Adrenal gland (tissue), 12 donors: ENCODE results near the gene DOCK3. TPM values are rescaled to one million over a fixed set of nuclear protein-coding genes. Genes with fewer than 3 reads are reported as not detected.

ENCODE experiments used
- DNase-seq, 7 donors: peaks; one replicate each; pipeline ENCODE4 v3.0.0-alpha.2; 2019 to 2020
- H3K27ac ChIP-seq, 5 donors: fragments of 200-600 bp; sonication (generic) in 4 of 5; 1 replicate in 3 of 5; 2 replicates in 2 of 5; pipeline versions ENCODE4 v1.5.1 to v1.8.0; 2016 to 2020; ENCODE audit warnings: mild to moderate bottlenecking in 1 of 5
- H3K27me3 ChIP-seq: fragments of 200-600 bp; 2 replicates; pipeline ENCODE4 v1.8.0; 2021
- H3K36me3 ChIP-seq, 2 donors: fragments of 200-600 bp; replicated peaks in 1 of 2; 1 replicate in 1 of 2; 2 replicates in 1 of 2; pipeline versions ENCODE4 v1.5.1 to v1.8.0; 2018 to 2022
- H3K4me1 ChIP-seq, 2 donors: fragments of 200-600 bp; replicated peaks in 1 of 2; 1 replicate in 1 of 2; 2 replicates in 1 of 2; pipeline versions ENCODE4 v1.5.1 to v1.8.0; 2018 to 2021
- H3K4me3 ChIP-seq, 4 donors: fragments of 200-600 bp; sonication (generic) in 3 of 4; one replicate each; pipeline ENCODE4 v1.5.1; 2016 to 2018
- H3K9me3 ChIP-seq, 3 donors: fragments of 200-600 bp; sonication (generic) in 1 of 3; replicated peaks in 1 of 3; 1 replicate in 2 of 3; 2 replicates in 1 of 3; pipeline versions ENCODE4 v1.5.1 to v1.8.0; 2016 to 2021
- CTCF ChIP-seq, 6 experiments: fragments of 450-650 bp in 4 of 6; fragments of 200-600 bp in 2 of 6; sonication (generic) in 1 of 6; IDR thresholded peaks; 1 replicate in 5 of 6; 2 replicates in 1 of 6; pipeline versions ENCODE4 v1.5.1 to v1.8.0; 2016 to 2021; ENCODE audit warnings: antibody characterized with exemption in 6 of 6, mild to moderate bottlenecking in 2 of 6, moderate library complexity in 1 of 6
- POLR2A ChIP-seq, 2 donors: fragments of 450-650 bp; IDR thresholded peaks; one replicate each; pipeline ENCODE4 v1.6.1; 2017; ENCODE audit warnings: antibody characterized with exemption in 2 of 2, mild to moderate bottlenecking in 2 of 2, moderate library complexity in 1 of 2
- WGBS, 4 donors: extraction: QIAGEN DNeasy Blood & Tissue Kit in 2 of 4; methylation state at CpG; one replicate each; pipeline versions ENCODE4 v1.1.5 to v1.1.7; 2013 to 2017; 5-methylcytosine and 5-hydroxymethylcytosine counted together
- intact Hi-C, 2 donors: fragments of 100-400 bp; cut with DNase I; formaldehyde crosslinking; loops; one replicate each; pipeline versions ENCODE4 v1.14.1 to v1.15.0; 2022 to 2023
- polyA plus RNA-seq, 3 donors: library from polyadenylated mRNA; stranded (reverse); fragments of 200-250 nt in 2 of 3; fragments of 350-450 nt in 1 of 3; fragmentation: Illumina TruSeq in 1 of 3; extraction: RNeasy Lipid Tissue Mini Kit (QIAGEN cat#74804) in 1 of 3; gene quantifications; one replicate each; pipeline ENCODE4 v1.2.3, GENCODE V29; 2013 to 2014
- total RNA-seq, 9 donors: library from RNA; depleted of rRNA in 4 of 9; stranded (reverse); fragments of >200 nt in 4 of 9; fragments of 120-200 nt in 1 of 9; fragmentation: NEBNext Ultra II Directional in 1 of 9; extraction: Animal tissue kit (Norgen Biotek cat#: 25700) in 1 of 9; gene quantifications; one replicate each; pipeline versions ENCODE4 v1.1.0 to v1.2.4, GENCODE V29; 2013 to 2023
- donor health status: healthy with polysubstance abuse.
- donor health status: Bipolar disorder and iron deficiency.
- donor health status: DM: yes; HTN: yes; CAD: no.
- donor health status: DM: no; HTN: no; CAD: no.
- donor health status: DM: no; HTN: no; CAD: no.
- donor health status: DM: yes; HTN: yes; CAD: no.

The DOCK3 gene
- total and polyA plus RNA-seq, 12 donors, result 0.72 to 8.6 (median 2.9) TPM

GRCh38 chr3:51398595-51399310, 724.0 kb downstream of the DOCK3 start:
- peaks cover 0 to 22% of the 10 kb centered on the region in 2 donors for H3K4me1 ChIP-seq
- no peak overlapping the region for H3K4me3 ChIP-seq
- TF ChIP-seq CTCF (IDR thresholded peaks at IDR 0.05), result no peak
- no peak for TF ChIP-seq POLR2A (IDR thresholded peaks at IDR 0.05)
- intact Hi-C loops, result loop anchor here in 1 of 2 donors (10.0 kb wide), 2 partner anchors 96 to 276 kb away; partner anchors contain the start of gene TEX264
- H3K27ac ChIP-seq, result peak overlapping the region in 1 of 5 donors; percentile 3
- 60 to 73% (median 65%) methylated on average over 8 of the region's 8 CpGs for WGBS, 4 donors
- no peaks in the 10 kb centered on the region for H3K27me3 ChIP-seq
- H3K9me3 ChIP-seq, result no peaks in the 10 kb centered on the region
- peaks cover 0 to 53% of the 10 kb centered on the region in 2 donors for H3K36me3 ChIP-seq
- DNase-seq, result peak in 1 of 7 donors; percentile 42

- TF ChIP-seq CTCF (IDR thresholded peaks at IDR 0.05), result no peak
- TF ChIP-seq POLR2A (IDR thresholded peaks at IDR 0.05), result no peak
- Histone ChIP-seq H3K27me3 (no peaks in the 10 kb centered on the region), H3K27ac (no peak overlapping the region), H3K36me3 (peaks cover 0 to 41% of the 10 kb centered on the region in 2 donors), H3K4me1 (peaks cover 0 to 9% of the 10 kb centered on the region in 2 donors), H3K4me3 (no peak overlapping the region), H3K9me3 (no peaks in the 10 kb centered on the region)
- no peak for DNase-seq
- intact Hi-C loops, result no loop called here
- 82 to 93% (median 90%) methylated on average over 3 to 4 of the region's 4 CpGs for WGBS, 4 donors
Measured at GRCh38 chr3:51400166-51400565, 725.4 kb downstream of the DOCK3 start.

- TF ChIP-seq POLR2A (IDR thresholded peaks at IDR 0.05), result no peak
- no peak for TF ChIP-seq CTCF (IDR thresholded peaks at IDR 0.05)
Measured at GRCh38 chr3:51401735-51402134, 727.0 kb downstream of the DOCK3 start.

GRCh38 chr3:51403675-51404074, 728.9 kb downstream of the DOCK3 start:
- no peak for DNase-seq
- intact Hi-C loops, result no loop called here
- TF ChIP-seq CTCF (IDR thresholded peaks at IDR 0.05), result no peak
- no peak for TF ChIP-seq POLR2A (IDR thresholded peaks at IDR 0.05)
- Histone ChIP-seq H3K4me3 (no peak overlapping the region), H3K27me3 (no peaks in the 10 kb centered on the region), H3K4me1 (no peaks in the 10 kb centered on the region), H3K27ac (no peak overlapping the region), H3K36me3 (peaks cover 0 to 8% of the 10 kb centered on the region in 2 donors), H3K9me3 (no peaks in the 10 kb centered on the region)

More at GRCh38 chr3:51401735-51402134, 727.0 kb downstream of the DOCK3 start:
- Histone ChIP-seq H3K36me3 (peaks cover 0 to 25% of the 10 kb centered on the region in 2 donors), H3K4me1 (no peaks in the 10 kb centered on the region), H3K27ac (peak overlapping the region in 2 of 5 donors; percentile 21 to 52), H3K4me3 (no peak overlapping the region), H3K27me3 (no peaks in the 10 kb centered on the region), H3K9me3 (no peaks in the 10 kb centered on the region)
- intact Hi-C loops, result no loop called here
- DNase-seq, result peak in 1 of 7 donors; percentile 29
- 77 to 88% (median 82%) methylated on average over 4 of the region's 4 CpGs for WGBS, 4 donors
